ENCODE data around the gene PRDX2.

GRCh38 chr19:12777217-12778016 lies 24.2 kb downstream of the PRDX2 start:
- TF ChIP-seq CTCF (IDR thresholded peaks at IDR 0.05; ENCODE audit: low read length) = peak; percentile 96
- no peak for TF ChIP-seq EZH2 (IDR thresholded peaks at IDR 0.05; ENCODE audit: borderline replicate concordance, low read length)

Measured in OCI-LY1 (cell line).